GM18520 (cell line): ENCODE results near the gene KIAA1328.
"Not testable (repeated sequence)": the region's sequence is repeated elsewhere in the genome, so short reads cannot be mapped to it uniquely, and the experiment has no call there.

ENCODE experiments used
- ATAC-seq: cut with Tn5 transposase; IDR thresholded peaks from one replicate; pipeline ENCODE4 v1.9.1; 2021; ENCODE audit not compliant: unreplicated experiment

KIAA1328 gene

DNA sequence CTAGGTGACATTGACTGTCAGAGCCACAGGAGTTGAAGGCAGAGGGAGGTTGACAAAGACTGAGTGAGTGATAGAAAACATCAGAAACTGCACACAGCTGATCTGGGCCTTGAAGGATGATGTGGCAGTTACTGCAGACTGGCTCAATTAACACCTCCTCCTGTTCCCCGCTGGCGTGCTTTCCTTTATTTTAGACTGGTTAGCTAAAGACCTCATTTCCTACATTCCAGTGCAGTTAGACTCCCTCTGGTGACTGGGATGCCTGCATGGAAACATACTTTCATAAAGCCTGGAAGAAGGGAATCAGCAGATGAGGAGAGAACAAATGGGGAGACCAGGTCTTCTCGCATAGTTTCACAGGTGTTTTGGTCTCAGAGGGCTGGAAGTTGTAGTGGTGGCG, 7.2 kb upstream of the KIAA1328 start:
- ATAC-seq = no peak

DNA sequence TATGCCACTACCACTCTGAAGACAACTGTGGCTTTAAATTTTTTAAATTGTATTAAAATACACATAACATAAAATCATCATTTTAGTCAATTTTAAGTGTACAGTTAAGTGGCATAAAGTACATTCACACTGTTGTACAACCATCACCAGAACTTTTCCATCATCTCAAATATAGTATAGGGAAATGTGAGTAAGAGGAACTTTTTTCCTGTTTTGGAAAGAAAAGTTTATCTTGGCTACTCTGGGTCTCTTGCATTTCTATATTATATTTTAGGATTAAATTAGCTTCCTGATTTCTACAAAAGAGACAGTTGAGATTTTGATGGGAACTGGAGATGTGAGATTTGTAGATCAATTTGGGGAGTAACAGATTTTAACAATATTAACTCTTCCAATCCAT, 3.4 kb upstream of the KIAA1328 start:
- no peak for ATAC-seq

DNA sequence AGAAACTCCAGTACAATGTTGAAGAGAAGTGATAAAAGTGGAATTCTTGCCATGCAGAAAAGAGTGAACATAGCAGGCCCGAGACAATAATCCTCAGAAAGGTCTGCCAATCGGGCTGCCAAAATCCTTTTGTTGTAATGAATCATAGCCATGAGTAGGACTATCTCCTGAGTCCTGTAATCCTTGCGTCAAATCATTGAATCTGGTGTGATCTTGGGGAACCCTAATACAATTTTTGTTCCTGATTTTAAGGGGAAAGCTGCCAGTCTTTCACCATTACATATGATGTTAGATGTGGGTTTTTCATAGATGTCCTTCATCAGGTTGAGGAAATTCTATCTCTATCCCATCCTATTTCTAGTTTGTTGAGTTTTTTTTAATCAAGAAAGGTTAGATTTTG, 2.4 kb upstream of the KIAA1328 start:
- no peak for ATAC-seq

DNA sequence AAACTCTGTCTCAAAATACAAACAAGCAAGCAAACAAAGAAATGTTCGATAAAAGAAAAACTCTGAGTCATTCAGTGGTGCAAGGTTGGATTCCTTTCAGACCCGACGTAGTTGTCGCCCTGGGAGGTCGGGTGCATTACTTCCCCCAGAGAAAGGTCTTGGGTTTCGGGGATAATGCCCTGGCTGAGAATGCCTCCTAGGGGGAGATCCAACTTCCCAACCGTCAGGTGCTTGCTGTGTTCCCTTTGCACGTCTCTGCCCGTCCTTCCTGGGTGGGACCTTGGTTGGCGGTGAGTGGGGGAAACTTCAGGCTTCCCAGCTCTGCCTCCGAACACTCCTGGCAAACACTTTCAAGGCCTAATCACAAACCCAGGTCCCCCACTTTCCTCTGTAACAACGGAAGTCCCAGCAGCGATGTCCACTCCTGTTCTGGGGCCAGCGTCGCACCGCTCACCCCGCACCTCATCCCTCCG, 734 bp upstream of the KIAA1328 start:
- ATAC-seq = no peak

DNA sequence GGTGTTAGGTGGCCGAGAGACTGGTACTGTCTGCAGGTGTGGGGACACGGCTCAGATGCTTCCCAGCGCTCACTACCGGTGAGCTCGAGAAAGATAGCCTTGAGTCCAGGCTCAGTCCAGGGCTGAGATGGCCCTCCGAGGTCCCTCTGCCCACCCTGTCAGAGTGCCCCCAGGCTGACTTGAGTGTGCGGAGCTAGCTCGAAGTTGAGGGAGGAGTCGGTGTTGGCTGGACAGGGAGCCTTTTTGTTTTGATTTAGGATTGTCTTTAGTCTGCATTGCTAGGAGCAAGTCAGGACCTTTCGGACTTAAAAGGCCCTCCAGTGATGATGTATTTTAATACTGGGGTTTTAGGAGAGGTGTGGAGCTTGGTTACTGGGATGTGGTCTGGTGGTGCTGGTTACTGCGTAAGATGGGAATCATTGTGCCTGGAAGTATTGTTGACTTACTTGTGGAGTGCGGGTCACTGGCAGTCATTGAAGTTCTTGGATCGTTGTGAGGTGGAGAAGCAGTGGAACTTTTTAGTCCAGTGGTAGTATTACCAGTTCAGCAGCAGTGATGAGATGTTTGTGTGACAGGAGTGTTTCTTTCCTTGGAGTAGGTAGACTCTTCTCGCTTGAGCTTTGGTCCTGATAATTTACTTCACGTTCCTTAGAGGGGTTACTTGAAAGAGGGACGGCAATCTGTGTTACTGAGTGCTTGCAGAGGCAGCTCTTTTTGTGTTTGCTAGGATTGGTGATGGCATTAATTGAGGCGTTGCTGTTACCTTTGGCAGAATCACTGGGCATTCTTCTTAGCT, 633 bp downstream of the KIAA1328 start:
- ATAC-seq = no peak

DNA sequence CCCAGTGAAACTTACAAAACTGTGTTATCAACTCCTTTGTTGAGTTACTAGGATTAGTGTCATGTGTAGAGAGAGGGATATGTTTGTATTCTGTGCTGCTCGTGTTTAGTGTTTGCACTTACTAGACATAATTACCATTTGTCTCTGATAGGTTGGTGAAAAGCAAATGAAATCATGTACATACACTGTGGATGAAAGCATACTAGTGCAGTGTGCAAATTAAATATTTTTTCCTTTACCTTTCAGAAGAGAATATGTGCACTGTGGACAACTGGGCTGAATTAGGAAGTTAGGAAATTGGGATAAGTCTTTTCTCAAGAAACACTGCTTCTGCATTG, 1.2 kb downstream of the KIAA1328 start:
- ATAC-seq = no peak

DNA sequence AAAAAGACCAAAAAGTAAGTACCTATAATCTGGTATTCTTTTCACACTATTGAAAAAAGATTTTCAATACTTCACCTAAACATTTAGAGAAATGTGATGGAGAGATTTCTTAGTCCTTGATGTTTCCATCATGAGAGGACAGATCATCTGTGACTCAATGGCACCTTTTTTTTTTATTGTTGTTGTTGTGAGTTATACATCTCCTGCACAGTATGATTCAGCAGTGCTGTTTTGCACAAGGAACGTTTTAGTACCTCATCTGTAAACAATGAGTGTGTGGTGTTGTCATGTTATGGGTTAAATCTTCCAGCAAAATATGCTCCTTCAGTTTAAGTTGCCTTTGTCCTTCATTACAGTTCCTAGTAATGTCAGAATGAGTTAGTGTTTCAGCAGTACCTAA, 2.2 kb downstream of the KIAA1328 start:
- no peak for ATAC-seq

DNA sequence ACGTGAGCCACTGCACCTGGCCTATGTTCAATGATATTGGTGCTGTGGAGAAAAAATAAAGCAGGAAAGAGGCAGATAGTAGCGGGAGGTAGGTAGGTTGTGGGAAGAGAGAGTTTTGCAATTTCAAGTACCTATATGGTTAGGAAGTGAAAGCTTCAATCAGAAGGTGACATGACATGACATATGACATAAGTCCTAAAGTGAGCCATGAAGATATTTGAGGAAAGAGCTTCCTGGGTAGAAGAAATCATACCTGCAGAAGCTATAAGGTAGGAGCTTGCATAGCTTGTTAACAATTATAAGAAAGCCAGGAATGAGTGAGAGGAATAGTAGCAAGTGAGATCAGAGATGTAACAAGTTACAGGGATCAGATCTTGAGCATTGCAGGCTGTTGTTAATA, 4.2 kb downstream of the KIAA1328 start:
- ATAC-seq = no peak

DNA sequence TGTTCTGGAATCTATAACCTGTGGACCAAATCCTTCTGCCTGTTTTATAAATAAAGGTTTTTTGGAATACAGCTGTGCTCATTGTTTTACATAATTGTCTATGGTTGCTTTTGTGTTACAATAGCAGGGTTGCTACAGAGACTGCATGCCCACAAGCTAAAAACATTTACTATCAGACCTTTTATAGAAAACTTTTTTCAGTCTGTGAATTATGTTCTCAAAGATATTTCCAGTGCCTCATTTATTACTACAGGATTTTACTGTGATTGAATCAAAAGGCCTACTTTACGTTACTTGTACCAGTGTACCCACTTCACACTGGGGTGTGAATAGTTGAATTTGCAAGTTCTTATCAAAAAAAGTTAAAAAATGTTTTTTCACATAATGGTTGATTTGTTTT, 7.0 kb downstream of the KIAA1328 start:
- ATAC-seq = no peak

DNA sequence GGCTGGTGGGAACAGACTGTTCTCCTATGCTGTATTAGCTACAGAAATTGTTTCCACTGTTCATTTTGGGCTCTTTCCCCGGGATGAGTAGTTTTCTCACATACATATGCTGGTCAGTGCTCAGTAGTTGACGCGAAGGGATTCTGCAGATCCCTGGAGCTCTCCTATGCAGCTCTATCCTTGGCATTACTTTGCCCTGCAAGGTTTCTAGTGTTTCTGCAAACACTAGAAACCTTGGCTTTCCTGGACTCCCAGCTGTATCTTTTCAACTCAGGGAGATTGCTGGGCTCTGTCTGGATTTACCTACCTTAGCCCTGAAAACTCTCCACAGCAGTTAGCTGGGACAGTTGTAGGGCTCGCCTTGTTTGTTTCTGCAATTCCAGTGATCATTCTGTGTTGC, 10.9 kb downstream of the KIAA1328 start:
- ATAC-seq = no peak

DNA sequence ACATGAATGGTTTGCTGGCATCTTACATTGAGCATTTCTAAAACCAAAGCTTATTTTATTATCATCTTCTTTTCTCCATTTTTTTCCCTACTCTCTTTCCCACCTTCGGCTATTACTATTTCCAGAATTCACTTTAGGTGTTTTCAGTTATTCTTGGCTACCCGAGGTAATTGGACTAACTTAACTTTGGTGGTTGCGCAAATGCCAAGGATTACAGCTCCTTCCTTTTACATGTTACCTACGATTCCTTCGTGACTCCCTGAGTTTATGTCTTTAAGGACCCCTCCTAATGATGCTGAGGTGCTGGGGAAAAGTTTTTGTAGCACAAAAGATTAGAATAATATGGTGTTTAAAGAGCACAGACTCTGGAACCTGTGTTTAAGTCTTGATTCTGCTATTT, 14.3 kb downstream of the KIAA1328 start:
- ATAC-seq = no peak

DNA sequence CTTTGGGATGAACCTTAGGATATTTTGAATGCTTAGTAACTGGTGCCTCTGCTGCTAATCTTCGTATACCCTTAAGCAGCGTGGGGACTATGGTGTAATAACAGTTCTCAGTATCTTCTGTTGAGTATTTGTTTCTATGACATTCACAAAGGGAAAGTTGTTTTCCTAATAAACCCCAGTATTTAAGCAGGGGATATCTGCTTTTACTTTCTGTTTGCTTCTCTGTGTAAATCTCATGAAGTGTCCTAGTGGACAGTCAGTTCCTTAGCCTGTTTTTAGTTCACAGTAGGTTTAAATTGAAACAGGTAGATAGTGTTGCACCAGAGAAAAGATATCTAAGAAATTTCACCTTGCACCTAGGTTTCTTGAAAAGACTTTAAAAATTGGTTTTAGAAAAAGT, 14.9 kb downstream of the KIAA1328 start:
- ATAC-seq = no peak

DNA sequence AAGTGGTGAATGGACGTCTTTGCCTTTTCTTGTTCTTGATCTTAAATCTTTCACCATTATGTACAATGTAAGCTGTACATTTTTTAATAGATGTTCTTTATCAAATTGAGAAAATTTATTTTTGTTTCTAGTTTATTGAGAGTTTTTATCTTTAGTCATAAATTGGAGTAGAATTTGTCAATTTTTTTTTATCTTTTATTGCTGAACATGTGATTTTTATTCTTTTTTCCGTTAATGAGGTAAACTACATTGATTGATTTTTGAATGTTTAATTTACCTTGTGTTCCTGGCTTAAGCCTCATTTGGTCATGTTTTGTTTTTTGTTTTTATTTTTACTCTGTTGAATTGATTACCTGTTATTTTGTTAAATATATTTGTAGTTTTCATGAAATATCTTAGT, 19.7 kb downstream of the KIAA1328 start:
- no peak for ATAC-seq

DNA sequence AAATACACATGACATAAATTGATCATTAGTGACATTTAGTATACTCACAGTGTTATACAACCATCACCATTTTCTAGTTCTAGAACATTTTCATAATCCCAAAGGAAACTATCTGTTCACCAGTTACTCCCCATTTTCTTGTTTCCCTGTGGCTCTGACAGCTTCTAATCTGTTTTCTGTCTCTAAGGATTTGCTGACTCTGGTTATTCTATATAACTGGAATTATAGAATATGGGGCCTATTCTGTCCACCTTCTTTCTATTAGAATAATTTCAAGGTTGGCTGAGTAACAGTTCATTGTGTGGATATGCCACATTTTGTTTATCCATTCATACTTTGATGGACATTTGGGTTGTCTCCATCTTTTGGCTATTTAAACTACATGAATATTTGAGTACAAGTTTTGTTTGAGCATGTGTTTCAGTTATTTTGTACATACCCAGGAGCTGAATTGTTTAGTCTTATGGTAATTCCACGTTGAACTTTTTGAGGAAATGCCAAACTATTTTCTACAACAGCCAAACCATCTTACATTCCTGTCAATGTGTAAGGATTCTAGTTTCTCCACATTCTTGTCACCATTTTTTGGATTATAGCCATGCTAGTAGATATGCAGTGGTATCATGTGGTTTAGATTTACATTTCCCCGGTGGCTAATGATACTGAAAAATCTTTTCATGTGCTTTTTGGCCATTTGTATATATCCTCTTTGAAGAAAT, 20.5 kb downstream of the KIAA1328 start:
- ATAC-seq = no peak

DNA sequence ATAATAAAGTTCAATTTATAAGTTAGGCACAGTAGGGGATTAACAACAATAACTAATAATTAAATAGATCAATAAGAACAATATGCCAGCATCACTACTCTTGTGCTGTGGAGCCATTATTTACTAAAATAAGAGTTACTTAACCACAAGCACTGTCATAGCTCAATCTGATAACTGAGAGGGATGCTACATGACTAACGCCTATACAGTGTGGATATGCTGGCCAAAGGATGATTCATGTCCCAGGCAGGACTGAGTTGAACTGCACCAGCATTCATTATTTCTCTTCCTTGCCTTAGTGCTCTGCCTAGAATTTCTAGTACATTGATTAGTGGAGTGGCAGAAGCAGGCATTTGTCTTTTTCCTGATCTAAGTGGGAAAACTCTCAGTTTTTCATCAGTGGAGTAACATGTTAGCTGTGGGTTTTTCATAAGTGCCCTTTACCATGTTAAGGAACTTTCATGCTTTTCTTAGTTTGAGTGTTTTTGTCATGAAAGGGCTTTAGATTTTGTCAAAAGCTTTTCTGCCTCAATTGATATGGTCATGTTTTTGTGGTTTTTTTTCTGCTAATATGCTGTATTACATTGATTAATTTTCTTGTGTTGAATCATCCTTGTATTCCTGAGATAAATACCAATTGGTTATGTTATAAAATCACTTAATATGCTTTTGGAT, 21.7 kb downstream of the KIAA1328 start:
- no peak for ATAC-seq

DNA sequence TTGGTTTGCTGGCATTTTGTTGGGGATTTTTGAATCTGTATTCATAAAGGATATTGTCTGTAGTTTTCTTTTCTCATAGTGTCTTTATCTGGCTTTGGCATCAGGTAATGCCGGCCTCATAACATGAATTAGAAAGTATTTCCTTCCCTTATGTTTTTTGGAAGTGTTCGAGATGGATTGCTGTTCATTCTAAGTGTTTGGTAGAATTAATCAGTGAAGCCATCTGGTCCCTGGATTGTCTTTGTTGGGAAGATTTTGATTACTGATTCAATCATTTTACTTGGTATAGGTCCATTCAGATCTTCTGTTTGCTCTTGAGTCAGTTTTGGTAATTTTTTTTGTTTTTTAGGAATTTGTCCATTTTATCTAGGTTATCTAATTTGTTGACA, 22.3 kb downstream of the KIAA1328 start:
- no peak for ATAC-seq

DNA sequence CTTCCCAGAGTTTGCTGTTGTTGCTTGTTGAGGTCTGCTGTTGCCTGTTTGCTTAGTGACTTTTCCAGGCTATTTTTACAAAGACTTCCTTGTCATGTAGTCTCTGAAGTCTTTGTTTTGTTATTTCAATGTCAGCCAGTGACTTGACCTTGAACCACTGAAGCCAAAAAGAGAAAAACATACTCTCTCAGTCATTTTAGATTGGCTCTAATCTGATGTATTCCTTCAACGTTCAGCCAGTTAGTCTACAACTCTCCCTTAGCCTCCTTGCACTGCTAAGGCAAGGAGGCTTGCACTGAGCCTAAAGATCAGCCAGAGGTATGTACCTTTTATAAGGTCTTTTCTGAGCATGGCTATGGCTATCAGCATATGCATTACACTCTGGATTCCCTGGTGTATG, 27.9 kb downstream of the KIAA1328 start:
- no peak for ATAC-seq

DNA sequence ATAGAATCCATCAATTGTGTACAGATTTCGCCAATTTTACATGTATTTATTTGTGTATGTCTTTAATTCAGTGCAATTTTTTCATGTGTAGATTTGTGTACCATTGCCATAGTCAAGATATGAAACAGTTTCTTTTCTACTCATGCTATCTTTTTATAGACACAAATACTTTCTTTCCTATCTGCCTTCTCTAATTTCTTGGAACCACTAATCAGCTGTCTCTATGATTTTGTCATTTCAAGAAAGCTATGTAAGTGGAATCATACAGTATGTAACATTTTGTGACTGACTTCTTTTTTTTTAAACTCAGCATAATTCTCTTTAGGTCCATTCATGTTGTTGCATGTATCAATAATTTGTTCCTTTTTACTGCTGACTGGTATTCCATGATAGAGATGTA, 33.3 kb downstream of the KIAA1328 start:
- ATAC-seq = no peak

DNA sequence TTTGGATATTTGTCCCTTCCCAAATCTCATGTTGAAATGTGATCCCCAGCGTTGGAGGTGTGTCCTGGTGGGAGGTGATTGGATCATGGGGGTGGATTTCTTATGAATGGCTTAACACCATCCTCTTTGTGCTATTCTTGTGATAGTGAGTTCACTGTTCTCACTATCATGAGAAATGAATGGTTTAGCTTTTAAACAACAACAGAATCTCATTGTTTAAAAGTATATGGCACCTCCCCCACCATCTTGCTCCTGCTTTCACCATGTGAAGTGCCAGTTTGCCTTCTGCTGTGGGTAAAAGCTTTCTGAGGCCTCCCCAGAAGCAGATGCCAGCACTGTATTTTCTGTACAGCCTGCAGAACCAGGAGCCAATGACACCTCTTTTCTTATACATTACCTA, 38.1 kb downstream of the KIAA1328 start:
- ATAC-seq = no peak

DNA sequence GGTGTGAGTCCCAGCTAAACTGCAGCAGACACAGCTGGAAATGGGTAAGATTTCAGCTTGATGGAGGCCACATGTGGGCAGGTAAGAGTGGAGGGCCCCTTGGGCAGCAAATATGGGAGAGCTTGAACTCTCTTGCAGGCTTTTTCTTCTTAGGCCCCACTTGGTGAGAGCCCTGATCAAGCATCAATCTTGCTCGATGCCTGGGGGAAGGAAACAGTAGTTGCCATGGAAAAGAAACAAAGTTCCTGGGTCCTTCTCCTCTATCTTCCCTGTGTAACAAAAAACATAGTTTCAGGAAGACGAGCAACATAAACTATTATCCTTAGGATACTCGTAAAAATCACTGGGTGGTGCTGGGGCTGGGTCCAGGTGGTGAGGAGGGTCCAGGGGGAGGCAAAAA, 42.9 kb downstream of the KIAA1328 start:
- ATAC-seq = no peak

DNA sequence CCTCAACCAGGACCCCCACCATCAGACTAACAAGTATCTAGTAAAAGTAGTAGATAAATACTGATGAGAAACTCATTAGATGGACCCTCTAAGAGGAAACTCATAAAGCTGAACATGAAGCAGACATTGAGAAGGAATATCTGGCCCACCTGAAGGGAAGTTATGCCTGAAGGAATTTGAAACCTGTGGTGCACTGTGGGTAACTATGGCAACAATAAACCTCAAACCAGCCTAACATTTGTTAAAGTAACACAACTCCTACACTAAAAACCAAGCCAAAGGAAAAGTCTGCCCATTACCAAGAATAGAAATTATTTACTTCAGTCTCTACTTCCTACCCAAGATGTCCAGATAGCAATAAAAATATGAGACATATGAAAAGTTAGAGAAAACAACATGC, 43.4 kb downstream of the KIAA1328 start:
- no peak for ATAC-seq

DNA sequence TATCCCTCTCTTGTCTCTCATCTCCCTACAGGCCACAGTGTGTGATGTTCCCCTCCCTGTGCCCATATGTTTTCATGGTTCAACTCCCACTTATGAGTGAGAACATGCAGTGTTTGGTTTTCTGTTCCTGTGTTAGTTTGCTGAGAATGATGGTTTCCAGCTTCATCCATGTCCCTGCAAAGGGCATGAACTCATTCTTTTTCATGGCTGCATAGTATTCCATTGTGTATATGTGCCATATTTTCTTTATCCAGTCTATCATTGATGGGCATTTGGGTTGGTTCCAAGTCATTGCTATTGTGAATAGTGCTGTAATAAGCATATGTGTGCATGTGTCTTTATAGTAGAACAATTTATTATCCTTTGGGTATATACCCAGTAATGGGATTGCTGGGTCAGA, 44.9 kb downstream of the KIAA1328 start:
- ATAC-seq = not testable (repeated sequence)
